ENCODE results near the gene CLCN4. TPM values are rescaled to one million over a fixed set of nuclear protein-coding genes. Genes with fewer than 3 reads are reported as not detected.

The CLCN4 gene
- total and polyA plus RNA-seq, 12 donors = 1.2 to 13.9 (median 4.1) TPM

GRCh38 chrX:10195947-10196346, 39.2 kb downstream of the CLCN4 start:
- no peak for DNase-seq
- H3K36me3 ChIP-seq (replicated peaks in 1 of 2) = no peaks in the 10 kb centered on the region
- H3K9me3 ChIP-seq (replicated peaks in 1 of 3) = no peaks in the 10 kb centered on the region
- H3K27ac ChIP-seq = no peak overlapping the region
- H3K27me3 ChIP-seq = no peaks in the 10 kb centered on the region
- intact Hi-C loops (cut with DNase I) = no loop called here
- H3K4me1 ChIP-seq (replicated peaks in 1 of 2) = no peaks in the 10 kb centered on the region
- H3K4me3 ChIP-seq = no peak overlapping the region
- no peak for TF ChIP-seq POLR2A (IDR thresholded peaks at IDR 0.05)

GRCh38 chrX:10197279-10198210, 40.8 kb downstream of the CLCN4 start:
- intact Hi-C loops (cut with DNase I) = no loop called here
- H3K36me3 ChIP-seq (replicated peaks in 1 of 2) = no peaks in the 10 kb centered on the region
- 73 to 94% (median 85%) methylated on average over 4 to 18 of the region's 18 CpGs for WGBS, 4 donors
- no peak for DNase-seq
- H3K9me3 ChIP-seq (replicated peaks in 1 of 3) = no peaks in the 10 kb centered on the region
- no peak for TF ChIP-seq CTCF (IDR thresholded peaks at IDR 0.05)
- no peak for TF ChIP-seq POLR2A (IDR thresholded peaks at IDR 0.05)
- no peak overlapping the region for H3K4me3 ChIP-seq
- H3K27me3 ChIP-seq = no peaks in the 10 kb centered on the region
- H3K4me1 ChIP-seq (replicated peaks in 1 of 2) = no peaks in the 10 kb centered on the region
- H3K27ac ChIP-seq = no peak overlapping the region

GRCh38 chrX:10198254-10198653, 41.5 kb downstream of the CLCN4 start:
- intact Hi-C loops (cut with DNase I) = no loop called here
- H3K27ac ChIP-seq = no peak overlapping the region
- H3K27me3 ChIP-seq = no peaks in the 10 kb centered on the region
- no peak overlapping the region for H3K4me3 ChIP-seq
- WGBS, 4 donors = 69 to 93% (median 79%) methylated on average over 3 to 5 of the region's 5 CpGs
- H3K36me3 ChIP-seq (replicated peaks in 1 of 2) = no peaks in the 10 kb centered on the region
- H3K9me3 ChIP-seq (replicated peaks in 1 of 3) = no peaks in the 10 kb centered on the region
- TF ChIP-seq POLR2A (IDR thresholded peaks at IDR 0.05) = no peak
- no peak for TF ChIP-seq CTCF (IDR thresholded peaks at IDR 0.05)
- H3K4me1 ChIP-seq (replicated peaks in 1 of 2) = no peaks in the 10 kb centered on the region
- DNase-seq = no peak

GRCh38 chrX:10199212-10199611, 42.4 kb downstream of the CLCN4 start:
- H3K27me3 ChIP-seq = no peaks in the 10 kb centered on the region
- no peak for TF ChIP-seq POLR2A (IDR thresholded peaks at IDR 0.05)
- no peak for TF ChIP-seq CTCF (IDR thresholded peaks at IDR 0.05)
- H3K27ac ChIP-seq = no peak overlapping the region
- H3K9me3 ChIP-seq (replicated peaks in 1 of 3) = no peaks in the 10 kb centered on the region
- intact Hi-C loops (cut with DNase I) = no loop called here
- DNase-seq = peak in 6 of 7 donors; percentile 23 to 53 (median 42)
- H3K36me3 ChIP-seq (replicated peaks in 1 of 2) = no peaks in the 10 kb centered on the region
- no peaks in the 10 kb centered on the region for H3K4me1 ChIP-seq (replicated peaks in 1 of 2)
- H3K4me3 ChIP-seq = no peak overlapping the region
- 58 to 68% (median 63%) methylated on average over 6 of the region's 6 CpGs for WGBS, 4 donors

- Histone ChIP-seq H3K27me3 (no peaks in the 10 kb centered on the region), H3K4me3 (no peak overlapping the region), H3K36me3 (replicated peaks in 1 of 2) (no peaks in the 10 kb centered on the region), H3K27ac (no peak overlapping the region), H3K4me1 (replicated peaks in 1 of 2) (no peaks in the 10 kb centered on the region), H3K9me3 (replicated peaks in 1 of 3) (no peaks in the 10 kb centered on the region)
- TF ChIP-seq CTCF (IDR thresholded peaks at IDR 0.05) (no peak), POLR2A (IDR thresholded peaks at IDR 0.05) (no peak)
- intact Hi-C loops (cut with DNase I) = no loop called here
- 65 to 82% (median 79%) methylated on average over 3 of the region's 3 CpGs; no CpG with 5 or more reads in 1 of the 4 donors for WGBS, 4 donors
- no peak for DNase-seq
Measured at GRCh38 chrX:10203617-10204016, 46.8 kb downstream of the CLCN4 start.

Data from adrenal gland (tissue), 12 donors.